NB4 (cell line): ENCODE results near the gene LRIT3.

Experiments used
- MAX ChIP-seq: IDR thresholded peaks from 2 replicates; pipeline ENCODE4 v1.6.1; 2011; ENCODE audit warnings: low read depth, low read length
- POLR2A ChIP-seq: IDR thresholded peaks from 2 replicates; pipeline ENCODE4 v1.6.1; 2011; ENCODE audit warnings: mild to moderate bottlenecking; ENCODE audit not compliant: insufficient read length; ENCODE audit errors: extremely low read depth
- TF ChIP-seq, protein P1 (sequence below): IDR thresholded peaks from one replicate; pipeline ENCODE4 v1.5.1; 2012; ENCODE audit warnings: low read depth, low read length

- TF ChIP-seq, protein P1, sequence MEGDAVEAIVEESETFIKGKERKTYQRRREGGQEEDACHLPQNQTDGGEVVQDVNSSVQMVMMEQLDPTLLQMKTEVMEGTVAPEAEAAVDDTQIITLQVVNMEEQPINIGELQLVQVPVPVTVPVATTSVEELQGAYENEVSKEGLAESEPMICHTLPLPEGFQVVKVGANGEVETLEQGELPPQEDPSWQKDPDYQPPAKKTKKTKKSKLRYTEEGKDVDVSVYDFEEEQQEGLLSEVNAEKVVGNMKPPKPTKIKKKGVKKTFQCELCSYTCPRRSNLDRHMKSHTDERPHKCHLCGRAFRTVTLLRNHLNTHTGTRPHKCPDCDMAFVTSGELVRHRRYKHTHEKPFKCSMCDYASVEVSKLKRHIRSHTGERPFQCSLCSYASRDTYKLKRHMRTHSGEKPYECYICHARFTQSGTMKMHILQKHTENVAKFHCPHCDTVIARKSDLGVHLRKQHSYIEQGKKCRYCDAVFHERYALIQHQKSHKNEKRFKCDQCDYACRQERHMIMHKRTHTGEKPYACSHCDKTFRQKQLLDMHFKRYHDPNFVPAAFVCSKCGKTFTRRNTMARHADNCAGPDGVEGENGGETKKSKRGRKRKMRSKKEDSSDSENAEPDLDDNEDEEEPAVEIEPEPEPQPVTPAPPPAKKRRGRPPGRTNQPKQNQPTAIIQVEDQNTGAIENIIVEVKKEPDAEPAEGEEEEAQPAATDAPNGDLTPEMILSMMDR = no peak
- TF ChIP-seq MAX (no peak), POLR2A (no peak)
These were observed 73.5 kb downstream of the LRIT3 start for GRCh38 chr4:109921384-109921808.
